H1 (cell line): ENCODE data around the gene ANKIB1. TPM values are rescaled to one million over a fixed set of nuclear protein-coding genes. Genes with fewer than 3 reads are reported as not detected.

Experiments
- microRNA-seq, 2 experiments: library from miRNA; unstranded; fragments of <30 nt; microRNA quantifications; one replicate each; pipeline versions ENCODE4 to v1.2.0, GENCODE V29; 2016 to 2020; ENCODE audit warnings: borderline microRNAs expressed in 2 of 2, borderline number of aligned reads in 2 of 2, borderline replicate concordance in 1 of 2
- polyA plus RNA-seq, 7 experiments: library from polyadenylated mRNA; depleted of rRNA in 3 of 7; stranded (reverse) in 5 of 7; unstranded in 2 of 7; fragments of >200 nt in 5 of 7; fragments of 200-250 nt in 2 of 7; gene quantifications; 1 replicate in 5 of 7; 2 replicates in 1 of 7; 4 replicates in 1 of 7; pipeline versions ENCODE4 v1.2.1 to v1.2.3, GENCODE V29; 2011 to 2013; ENCODE audit warnings: missing spikeins in 2 of 7, mixed read lengths in 2 of 7
- small RNA-seq: library from polyadenylated mRNA; stranded (forward); fragments of <200 nt; extraction: miRNeasy Mini kit (QIAGEN cat#:217004); gene quantifications from one replicate; pipeline ENCODE3, GENCODE V24; 2013; ENCODE audit not compliant: insufficient read depth
- total RNA-seq: library from RNA; stranded (reverse); fragmentation: NEBNext Ultra II Directional; extraction: Animal tissue kit (Norgen Biotek cat#: 25700); gene quantifications from 2 replicates; pipeline ENCODE4 v1.2.1, GENCODE V29; 2021

Gene ANKIB1
- total and polyA plus RNA-seq, 2 of the 8 experiments (the other 6 are each of a cell fraction or from before 2014, with no cell fraction given), result 19.2 to 43.0 TPM

Small RNAs within 50 kb of the gene (microRNA-seq; reads per million reads assigned to microRNA genes)
- gene MIR1285-1, result 0 reads per million in 2 experiments

Small RNAs within 50 kb of the gene (small RNA-seq; reads per million reads assigned to genes)
- gene MIR1285-1 (2.4 reads per million, percentile 26 among the genes with 10 or more reads in this experiment), gene RF00019 (not detected)

Other genes starting within 250 kb of the ANKIB1 start
- gene CYP51A1, start 111.5 kb upstream of the ANKIB1 start, total RNA-seq, result 109 and 111 TPM in 2 replicates
- 9.8 and 10.1 TPM in 2 replicates for gene CYP51A1, start 111.5 kb upstream of the ANKIB1 start, polyA plus RNA-seq (2011; rRNA removed)
- not detected in 2 replicates for gene LRRD1, start 66.8 kb upstream of the ANKIB1 start, total RNA-seq
- not detected in 2 replicates for gene LRRD1, start 66.8 kb upstream of the ANKIB1 start, polyA plus RNA-seq (2011; rRNA removed)
- gene KRIT1, start 60 bp upstream of the ANKIB1 start, total RNA-seq, result 28.7 and 28.8 TPM in 2 replicates
- 11.9 and 14.3 TPM in 2 replicates for gene KRIT1, start 60 bp upstream of the ANKIB1 start, polyA plus RNA-seq (2011; rRNA removed)
- gene GATAD1, start 201.5 kb downstream of the ANKIB1 start, total RNA-seq, result 31.6 and 34.7 TPM in 2 replicates
- 14.9 and 17.1 TPM in 2 replicates for gene GATAD1, start 201.5 kb downstream of the ANKIB1 start, polyA plus RNA-seq (2011; rRNA removed)
- gene ERVW-1, start 232.0 kb downstream of the ANKIB1 start, total RNA-seq, result not detected in 2 replicates
- gene ERVW-1, start 232.0 kb downstream of the ANKIB1 start, polyA plus RNA-seq (2011; rRNA removed), result 0.06 and 0.08 TPM in 2 replicates